Endothelial cell of umbilical vein (primary cell): ENCODE data around the gene ITPR2. TPM values are rescaled to one million over a fixed set of nuclear protein-coding genes. Genes with fewer than 3 reads are reported as not detected.

Source experiments
- BruUV-seq: library from RNA; stranded (reverse); fragments of 400-500 nt; replicated peaks from 2 replicates; lab custom pipeline; 2021; lab: Mats Ljungman, UMichigan
- CTCF ChIA-PET: fragments of 300-600, 350-600 bp; sonication (Branson Sonifier 250); formaldehyde crosslinking; loops from one replicate; lab custom pipeline; 2021; ENCODE audit warnings: antibody characterized with exemption, inconsistent platforms; lab: Charles Lee
- POLR2A ChIA-PET: fragments of 300-600, 350-600 bp; sonication (Branson Sonifier 250); formaldehyde crosslinking; loops from one replicate; lab custom pipeline; 2021; ENCODE audit warnings: antibody characterized with exemption, inconsistent platforms; lab: Charles Lee
- DNase-seq: peaks from one replicate; pipeline ENCODE4 v3.0.0-alpha.2; 2011; ENCODE audit warnings: low read depth, low spot score
- FAIRE-seq: peaks from 2 replicates; lab custom pipeline; 2011; peaks lifted over from hg19 to GRCh38; lab: Jason Lieb, UNC
- H2AFZ ChIP-seq: 2 replicates; pipeline ENCODE4 v1.6.0; 2012; ENCODE audit warnings: low read depth, low read length, control low read depth, inconsistent platforms
- H3K27ac ChIP-seq: 2 replicates; pipeline ENCODE4 v1.5.1; 2011; ENCODE audit warnings: low read depth, mild to moderate bottlenecking, control low read depth, low read length, moderate library complexity; ENCODE audit not compliant: insufficient read depth
- H3K27me3 ChIP-seq, 2 experiments: 2 replicates each; pipeline versions ENCODE4 v1.6.0 to v1.6.1; 2011; ENCODE audit warnings: low read length in 2 of 2, mixed read lengths in 1 of 2; ENCODE audit not compliant: control insufficient read depth in 2 of 2, insufficient read depth in 2 of 2
- H3K36me3 ChIP-seq, 2 experiments: 2 replicates in 1 of 2; 3 replicates in 1 of 2; pipeline ENCODE4 v1.5.1; 2011; ENCODE audit warnings: low read length in 2 of 2, mild to moderate bottlenecking in 1 of 2, moderate library complexity in 1 of 2; ENCODE audit not compliant: control insufficient read depth in 2 of 2, insufficient read depth in 2 of 2; ENCODE audit errors: extremely low read depth in 1 of 2
- H3K4me1 ChIP-seq: 3 replicates; pipeline ENCODE4 v1.5.1; 2011; ENCODE audit warnings: mild to moderate bottlenecking, low read length; ENCODE audit not compliant: control insufficient read depth, insufficient read depth; ENCODE audit errors: extremely low read depth
- H3K4me2 ChIP-seq: 2 replicates; pipeline ENCODE4 v1.6.1; 2011; ENCODE audit warnings: low read length, control low read depth, mixed read lengths; ENCODE audit not compliant: insufficient read depth
- H3K4me3 ChIP-seq, 3 experiments: fragments of 200-600 bp in 1 of 3; sonication (generic), shearing (Covaris generic) in 1 of 3; replicated peaks in 1 of 3; 2 replicates each; pipeline ENCODE4 v1.5.1; 2011 to 2016; ENCODE audit warnings: control low read depth in 3 of 3, low read length in 3 of 3, mild to moderate bottlenecking in 2 of 3, inconsistent platforms in 1 of 3, low read depth in 1 of 3, moderate library complexity in 1 of 3; ENCODE audit not compliant: insufficient read depth in 1 of 3
- H3K79me2 ChIP-seq: 2 replicates; pipeline ENCODE4 v1.6.0; 2012; ENCODE audit warnings: low read length, inconsistent platforms; ENCODE audit not compliant: control insufficient read depth, insufficient read depth
- H3K9ac ChIP-seq: replicated peaks from 2 replicates; pipeline ENCODE3; 2011; ENCODE audit warnings: low read length, control low read depth; ENCODE audit not compliant: insufficient read depth; ENCODE audit errors: extremely low read depth
- H3K9me1 ChIP-seq: replicated peaks from 3 replicates; pipeline ENCODE4 v1.6.0; 2011; ENCODE audit warnings: mild to moderate bottlenecking, low read length; ENCODE audit not compliant: control insufficient read depth, insufficient read depth; ENCODE audit errors: extremely low read depth
- H3K9me3 ChIP-seq: replicated peaks from 2 replicates; pipeline ENCODE4 v1.5.1; 2012; ENCODE audit warnings: low read length, inconsistent platforms; ENCODE audit not compliant: control insufficient read depth, insufficient read depth
- H4K20me1 ChIP-seq: replicated peaks from 2 replicates; pipeline ENCODE3; 2011; ENCODE audit warnings: mild to moderate bottlenecking, low read length; ENCODE audit not compliant: control insufficient read depth, insufficient read depth; ENCODE audit errors: extremely low read depth
- EZH2 ChIP-seq: IDR thresholded peaks from 2 replicates; pipeline ENCODE4 v1.6.1; 2012; ENCODE audit warnings: borderline replicate concordance, low read depth, mild to moderate bottlenecking, moderate library complexity, low read length, inconsistent platforms; ENCODE audit not compliant: severe bottlenecking
- FOS ChIP-seq: IDR thresholded peaks from 2 replicates; pipeline ENCODE4 v1.6.1; 2011; ENCODE audit warnings: mild to moderate bottlenecking, low read length, moderate library complexity, borderline replicate concordance; ENCODE audit not compliant: insufficient read depth
- GATA2 ChIP-seq: IDR thresholded peaks from 2 replicates; pipeline ENCODE4 v1.7.0; 2011; ENCODE audit warnings: low read depth, mild to moderate bottlenecking, moderate library complexity, mixed read lengths, low read length; ENCODE audit not compliant: insufficient read length, insufficient read depth
- JUN ChIP-seq: IDR thresholded peaks from 2 replicates; pipeline ENCODE4 v1.6.1; 2011; ENCODE audit warnings: borderline replicate concordance, low read depth; ENCODE audit not compliant: insufficient read length, insufficient read depth
- MYC ChIP-seq: IDR thresholded peaks from one replicate; pipeline ENCODE4 v1.6.1; 2011; ENCODE audit warnings: mild to moderate bottlenecking, low read depth, low read length
- POLR2A ChIP-seq: IDR thresholded peaks from 2 replicates; pipeline ENCODE4 v1.6.1; 2012; ENCODE audit warnings: low read depth, mild to moderate bottlenecking, control low read depth, low read length
- POLR2AphosphoS5 ChIP-seq: IDR thresholded peaks from 2 replicates; pipeline ENCODE4 v1.6.1; 2012; ENCODE audit warnings: low read depth, mild to moderate bottlenecking, control low read depth, low read length, moderate library complexity; ENCODE audit not compliant: insufficient read depth
- dilution Hi-C: fragments of 300-500 bp; cut with MboI; formaldehyde crosslinking; loops from one replicate; pipeline ENCODE4 v1.15.0; 2019; ENCODE audit warnings: low sequenced_read_pairs; ENCODE audit not compliant: extremely low pct_ligation_motif_present
- intact Hi-C: fragments of 100-400 bp; cut with micrococcal nuclease; formaldehyde crosslinking; loops from one replicate; pipeline ENCODE4 v1.10.0; 2022
- polyA plus RNA-seq, 4 experiments: library from polyadenylated mRNA; depleted of rRNA in 3 of 4; stranded (reverse) in 3 of 4; unstranded in 1 of 4; fragments of >200 nt; gene quantifications; 2 replicates each; pipeline versions ENCODE4 v1.2.1 to v1.2.3, GENCODE V29; 2011 to 2012; ENCODE audit warnings: missing spikeins in 1 of 4
- total RNA-seq: library from RNA; stranded (reverse); gene quantifications from 2 replicates; pipeline ENCODE4 v1.2.3, GENCODE V29; 2021
- TF ChIP-seq, protein P1 (sequence below): IDR thresholded peaks from 2 replicates; pipeline ENCODE4 v1.6.1; 2011; ENCODE audit not compliant: insufficient read depth, insufficient read length
- TF ChIP-seq, protein P2 (sequence below), 2 donors: IDR thresholded peaks; 1 replicate in 1 of 2; 2 replicates in 1 of 2; pipeline ENCODE4 v1.5.1; 2011; ENCODE audit warnings: low read length in 2 of 2, mild to moderate bottlenecking in 2 of 2, moderate library complexity in 2 of 2, control low read depth in 1 of 2, inconsistent platforms in 1 of 2, low read depth in 1 of 2; ENCODE audit not compliant: insufficient read depth in 1 of 2; ENCODE audit errors: extremely low read depth in 1 of 2

The ITPR2 gene
- total and polyA plus RNA-seq, 2 donors (not counting 3 experiments of a cell fraction or from before 2014, with no cell fraction given) = 16.2 to 86.8 TPM

DNA sequence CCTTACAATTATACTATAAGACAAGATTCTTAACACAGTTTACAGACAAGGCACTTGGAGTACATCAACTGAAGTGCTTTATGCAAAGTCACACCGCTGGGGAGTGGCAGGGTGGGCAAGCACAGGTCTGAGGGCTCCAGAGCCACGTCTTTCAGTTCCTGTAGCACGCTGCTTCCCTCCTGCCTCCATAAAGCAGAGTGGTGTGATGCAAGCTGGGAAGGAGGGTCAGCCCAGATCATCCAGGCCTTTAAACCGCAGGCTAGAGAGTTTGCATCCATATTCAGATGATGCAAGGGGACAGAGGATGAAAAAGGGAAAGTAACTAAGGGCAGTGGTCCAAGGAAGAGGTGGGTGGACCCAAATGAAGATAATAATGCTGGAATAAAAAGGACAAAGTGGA lies 132.6 kb downstream of the ITPR2 start:
- peaks cover 0 to 3% of the 10 kb centered on the region in 2 experiments for H3K36me3 ChIP-seq
- DNase-seq = no peak
- H3K27ac ChIP-seq = peak overlapping the region; percentile 100
- no peaks in the 10 kb centered on the region for H3K9me1 ChIP-seq
- intact Hi-C loops (loop anchor here (2.0 to 10.0 kb wide), 4 partner anchors 187 to 604 kb away; partner anchors contain the start of gene TM7SF3), dilution Hi-C loops (no loop called here)
- no peaks in the 10 kb centered on the region for H3K27me3 ChIP-seq
- H2AFZ ChIP-seq = no peak overlapping the region
- peaks cover 2% of the 10 kb centered on the region for H3K79me2 ChIP-seq
- ChIA-PET POLR2A (interaction anchor here (0.6 kb wide), 1 partner anchor 422 kb away, joined by 3 read pairs; no protein-coding TSS in a partner anchor), CTCF (interaction anchor here (0.8 to 2.1 kb wide), 7 partner anchors 19 to 585 kb away, joined by 3 to 38 read pairs (median 5); no protein-coding TSS in a partner anchor)
- peaks cover 65% of the 10 kb centered on the region for H3K4me1 ChIP-seq
- no peak for FAIRE-seq
- H3K4me3 ChIP-seq = no peak overlapping the region
- H3K4me2 ChIP-seq = no peak overlapping the region
- no TSS peak for BruUV-seq
- TF ChIP-seq FOS (no peak), POLR2A (no peak), GATA2 (no peak), EZH2 (no peak), JUN (no peak), POLR2AphosphoS5 (no peak), MYC (no peak)
- TF ChIP-seq, protein P1, sequence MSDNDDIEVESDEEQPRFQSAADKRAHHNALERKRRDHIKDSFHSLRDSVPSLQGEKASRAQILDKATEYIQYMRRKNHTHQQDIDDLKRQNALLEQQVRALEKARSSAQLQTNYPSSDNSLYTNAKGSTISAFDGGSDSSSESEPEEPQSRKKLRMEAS = no peak
- TF ChIP-seq, protein P2, sequence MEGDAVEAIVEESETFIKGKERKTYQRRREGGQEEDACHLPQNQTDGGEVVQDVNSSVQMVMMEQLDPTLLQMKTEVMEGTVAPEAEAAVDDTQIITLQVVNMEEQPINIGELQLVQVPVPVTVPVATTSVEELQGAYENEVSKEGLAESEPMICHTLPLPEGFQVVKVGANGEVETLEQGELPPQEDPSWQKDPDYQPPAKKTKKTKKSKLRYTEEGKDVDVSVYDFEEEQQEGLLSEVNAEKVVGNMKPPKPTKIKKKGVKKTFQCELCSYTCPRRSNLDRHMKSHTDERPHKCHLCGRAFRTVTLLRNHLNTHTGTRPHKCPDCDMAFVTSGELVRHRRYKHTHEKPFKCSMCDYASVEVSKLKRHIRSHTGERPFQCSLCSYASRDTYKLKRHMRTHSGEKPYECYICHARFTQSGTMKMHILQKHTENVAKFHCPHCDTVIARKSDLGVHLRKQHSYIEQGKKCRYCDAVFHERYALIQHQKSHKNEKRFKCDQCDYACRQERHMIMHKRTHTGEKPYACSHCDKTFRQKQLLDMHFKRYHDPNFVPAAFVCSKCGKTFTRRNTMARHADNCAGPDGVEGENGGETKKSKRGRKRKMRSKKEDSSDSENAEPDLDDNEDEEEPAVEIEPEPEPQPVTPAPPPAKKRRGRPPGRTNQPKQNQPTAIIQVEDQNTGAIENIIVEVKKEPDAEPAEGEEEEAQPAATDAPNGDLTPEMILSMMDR (IDR thresholded peaks at IDR 0.05; ENCODE audit: extremely low read depth in 1 of 2, insufficient read depth in 1 of 2, low read depth in 1 of 2, low read length in 2 of 2) = no peak
- no peaks in the 10 kb centered on the region for H4K20me1 ChIP-seq
- no peaks in the 10 kb centered on the region for H3K9me3 ChIP-seq
- H3K9ac ChIP-seq = no peak overlapping the region
